Stimulated activated CD4-positive, alpha-beta T cell treated with anti-CD3 and anti-CD28 coated beads, TNF-alpha, amount 100 ng/mL, for 1 hour (primary cell): ENCODE results near the gene RNF4.
"Not testable (repeated sequence)": the region's sequence is repeated elsewhere in the genome, so short reads cannot be mapped to it uniquely, and the experiment has no call there.

Experiments used
- DNase-seq, 3 donors: peaks; one replicate each; pipeline ENCODE4 v3.0.0-alpha.2; 2020; ENCODE audit warnings: low read depth in 3 of 3, low spot score in 1 of 3

RNF4 gene

DNA sequence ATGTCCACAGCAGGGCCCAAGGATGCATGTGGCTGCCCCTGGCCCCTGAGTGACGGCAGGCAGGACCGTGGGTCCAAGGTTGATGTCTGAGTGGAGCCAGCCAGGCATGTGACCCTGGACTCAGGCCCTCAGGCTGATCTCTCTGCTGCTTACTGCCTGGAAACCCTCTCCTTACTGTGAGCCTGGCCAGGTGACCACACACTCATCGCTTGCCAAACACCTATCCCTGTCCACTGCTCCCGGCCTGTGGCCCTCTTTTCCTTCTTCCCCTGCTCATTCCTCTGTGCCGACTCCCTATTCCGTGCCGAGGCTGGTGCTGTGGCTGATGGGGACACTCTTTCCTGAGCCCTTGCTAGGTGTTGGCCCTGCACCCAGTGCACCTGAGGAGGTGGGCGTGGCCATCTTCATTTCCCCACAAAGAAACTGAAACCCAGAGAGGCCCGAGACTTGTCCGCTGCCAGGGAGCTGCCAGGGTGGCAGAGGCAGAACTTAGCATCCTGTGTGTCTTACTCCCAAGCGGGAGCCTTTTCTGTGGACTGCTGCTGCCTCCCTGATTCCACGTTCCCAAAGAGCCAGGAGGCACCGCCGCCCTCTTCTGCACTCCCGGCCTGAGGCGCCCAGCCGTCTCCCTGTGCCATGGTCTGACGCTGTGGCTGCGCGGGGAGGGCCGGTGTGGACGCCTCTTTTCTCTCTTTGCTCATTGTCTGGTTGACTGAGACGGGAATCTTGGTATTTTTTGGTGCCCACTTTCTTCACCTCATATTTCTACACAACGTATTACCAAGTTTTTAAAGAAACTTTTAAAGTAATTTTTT is 11.2 kb upstream of the RNF4 start:
- DNase-seq = no peak

DNA sequence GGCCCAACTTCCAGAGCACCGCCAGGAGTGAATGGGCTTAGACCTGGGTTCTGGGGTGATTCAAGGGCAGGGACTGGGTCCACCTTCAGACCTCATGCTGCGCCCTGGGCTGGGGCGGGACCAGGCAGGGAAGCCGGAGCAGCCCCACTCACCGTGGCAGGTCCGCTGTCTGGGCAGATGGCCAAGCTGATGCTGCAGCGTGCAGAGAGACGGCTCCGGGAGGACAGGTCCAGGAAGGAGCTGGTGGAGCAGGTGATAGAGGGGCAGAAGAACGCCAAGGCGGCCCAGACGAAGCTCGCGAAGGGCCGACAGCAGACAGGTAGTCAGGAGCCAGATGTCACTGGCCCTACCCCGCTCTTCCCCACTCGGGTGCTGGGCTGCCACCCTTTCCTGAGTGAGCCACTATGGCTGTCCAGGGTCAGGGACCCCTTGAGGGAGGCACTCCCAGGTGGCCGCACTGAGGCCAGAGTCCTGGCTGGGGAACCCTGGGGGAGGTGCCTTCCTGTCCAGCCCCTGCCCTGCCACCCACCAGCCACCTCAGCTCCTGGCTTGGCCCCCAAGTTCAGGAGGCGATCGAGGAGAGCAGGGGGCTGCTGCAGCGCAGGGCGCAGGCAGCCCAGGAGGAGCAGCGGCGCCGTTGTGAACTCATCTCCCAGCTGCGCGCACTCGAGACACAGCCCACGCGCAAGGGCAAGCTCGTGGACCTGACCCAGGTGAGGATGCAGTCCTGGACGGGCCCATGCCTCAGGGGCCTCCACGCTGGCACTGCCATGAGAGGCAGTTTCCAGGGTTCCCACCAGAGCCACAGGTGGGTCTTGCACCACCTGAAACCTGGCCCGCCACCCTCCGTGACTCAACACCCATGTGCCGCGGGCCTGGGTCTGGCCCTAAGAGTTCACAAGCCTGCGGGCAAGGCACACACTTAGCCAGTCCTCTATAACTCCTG is 10.1 kb upstream of the RNF4 start:
- no peak for DNase-seq

DNA sequence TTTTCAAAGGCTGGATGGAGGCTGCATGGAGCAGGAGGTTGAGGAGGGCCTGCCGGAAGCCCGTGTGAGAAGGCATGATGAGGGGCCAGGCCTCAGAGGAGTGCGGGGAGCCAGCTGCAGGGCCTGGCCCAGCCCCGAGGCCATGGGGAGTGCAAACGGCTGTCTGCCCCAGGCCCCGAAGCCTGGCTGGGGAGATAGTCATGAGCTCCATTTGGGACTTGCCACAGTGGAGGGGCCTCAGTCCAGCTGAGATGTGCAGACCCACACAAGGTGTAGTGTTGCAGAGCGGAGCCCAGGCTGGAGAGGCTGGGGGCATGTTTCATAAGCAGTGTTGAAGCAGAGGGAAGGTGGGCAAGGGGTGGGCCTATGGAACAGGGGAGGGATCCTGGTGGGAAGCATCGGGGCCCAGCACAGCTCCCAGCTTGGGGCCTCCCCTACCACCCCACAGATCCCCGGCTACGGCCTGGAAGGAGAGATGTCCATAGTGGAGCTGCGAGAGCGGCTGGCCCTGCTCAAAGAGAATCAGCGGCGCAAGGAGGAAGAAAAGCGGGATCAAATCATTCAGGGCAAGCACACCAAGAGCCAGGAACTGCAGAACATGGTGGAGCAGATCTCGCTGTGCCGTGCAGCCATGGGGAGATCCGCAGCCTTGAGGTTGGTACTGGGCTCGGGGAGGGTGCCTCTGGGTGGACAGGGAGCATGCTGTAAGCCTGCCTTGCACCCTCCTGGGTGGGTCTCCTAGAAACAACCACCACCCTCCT is 9.1 kb upstream of the RNF4 start:
- no peak for DNase-seq

DNA sequence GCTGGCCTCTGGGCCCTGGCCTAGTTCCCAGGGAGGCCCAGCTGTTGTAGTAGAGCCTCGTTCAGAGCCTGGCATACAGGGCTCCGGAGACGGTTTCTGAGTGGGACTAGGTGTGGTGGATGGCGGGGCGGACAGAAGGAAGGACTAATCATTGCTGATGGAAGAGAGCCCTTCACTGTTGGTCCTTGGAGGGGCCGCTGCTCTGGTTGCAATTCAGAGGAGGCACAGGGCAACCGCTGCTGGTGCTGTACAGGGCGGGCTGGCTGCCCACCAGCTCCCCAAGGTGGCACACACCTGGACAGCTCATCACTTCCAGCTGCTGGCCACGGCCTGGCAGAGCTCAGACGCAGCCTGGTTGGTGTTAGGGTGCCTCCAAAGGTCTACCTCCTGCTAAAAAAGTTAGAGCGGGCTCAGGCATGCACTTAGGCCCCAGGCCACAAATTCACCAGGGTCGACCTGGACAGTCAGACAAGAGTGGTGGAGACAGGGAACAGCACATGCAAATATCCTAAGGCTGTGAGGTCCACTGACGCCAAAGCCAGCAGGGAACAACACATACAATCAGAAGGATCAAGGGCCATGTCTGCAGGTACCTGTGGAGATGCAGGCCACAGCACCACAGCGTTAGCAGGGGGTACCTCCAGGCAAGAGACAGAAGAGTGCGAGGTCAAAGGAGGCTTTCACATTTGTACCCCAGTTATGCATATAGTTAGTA is 7.5 kb upstream of the RNF4 start:
- no peak for DNase-seq

DNA sequence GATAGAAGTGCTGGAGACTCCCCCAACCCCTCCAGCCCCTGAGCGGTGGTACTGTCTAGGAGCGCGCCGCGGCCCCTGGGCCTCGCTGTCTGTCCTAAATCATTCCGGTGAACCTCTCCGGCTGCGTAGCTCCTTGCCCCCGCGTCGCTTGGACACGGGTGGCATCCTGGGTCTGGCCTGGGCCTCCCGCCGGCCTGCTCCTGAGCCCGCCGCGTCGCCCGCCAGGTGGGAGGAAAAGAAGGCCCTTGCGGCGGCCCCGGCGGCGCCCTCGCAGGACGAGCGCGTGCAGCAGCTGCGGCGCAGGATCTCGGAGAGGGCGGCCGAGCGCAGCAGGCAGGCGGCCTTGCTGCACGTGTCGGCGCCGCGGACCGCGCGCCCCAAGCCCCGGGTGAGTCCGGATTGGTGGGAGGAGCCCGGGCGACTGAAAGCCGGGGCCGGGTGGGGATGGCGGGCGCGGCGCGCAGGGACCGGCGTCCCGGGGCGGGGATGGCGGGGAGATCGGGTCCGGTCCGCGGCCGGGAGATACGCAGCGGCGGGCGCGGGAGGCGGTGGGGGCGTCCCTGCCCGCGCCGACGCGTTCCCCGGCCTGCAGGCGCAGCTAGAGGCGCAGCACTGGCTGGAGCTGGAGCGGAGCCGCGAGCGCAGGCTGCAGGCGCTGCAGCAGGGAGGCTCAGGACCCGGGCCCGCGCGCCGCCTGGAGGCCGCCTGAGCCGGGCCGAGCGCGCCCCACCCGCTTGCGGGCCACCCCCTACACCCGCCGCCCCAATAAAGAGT is 6.5 kb upstream of the RNF4 start:
- DNase-seq = peak in 2 of 3 donors; percentile 39 to 51

DNA sequence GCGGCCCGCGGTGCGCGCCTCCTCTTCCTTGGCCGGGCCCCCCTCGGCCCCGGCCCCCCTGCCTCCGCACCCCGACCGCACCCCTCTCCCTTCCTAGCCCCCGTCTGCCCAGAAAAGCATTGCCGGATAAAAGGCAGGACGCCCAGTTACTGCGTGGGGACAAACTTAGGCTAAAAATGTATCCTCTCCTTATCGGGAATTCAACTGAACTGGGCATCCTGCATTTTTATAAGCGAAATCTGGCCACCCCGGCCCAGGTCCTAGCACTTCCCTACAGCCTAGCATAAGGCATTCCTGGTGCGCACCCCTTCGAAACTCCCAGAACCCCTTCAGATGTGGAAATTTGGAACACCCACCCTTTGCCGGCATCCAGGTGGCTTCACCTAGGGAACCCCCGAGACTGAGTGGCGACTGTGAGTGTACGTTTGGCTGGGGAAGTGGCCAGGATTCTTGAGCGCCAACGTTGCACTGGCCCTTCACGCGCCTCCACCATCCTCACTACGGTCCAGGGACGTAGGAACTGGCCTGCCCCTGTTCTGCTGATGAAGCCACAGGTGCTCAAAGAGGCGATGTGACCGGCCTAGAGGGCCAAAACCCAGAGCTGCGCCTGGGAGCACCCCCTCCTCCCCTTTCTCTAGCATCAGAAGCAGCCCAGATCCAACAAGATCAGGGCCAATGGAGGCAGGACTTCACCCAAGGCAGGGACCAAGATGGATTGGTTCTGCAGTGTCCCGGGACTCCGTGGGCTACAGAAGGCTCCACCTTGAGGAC is 5.7 kb upstream of the RNF4 start:
- no peak for DNase-seq

DNA sequence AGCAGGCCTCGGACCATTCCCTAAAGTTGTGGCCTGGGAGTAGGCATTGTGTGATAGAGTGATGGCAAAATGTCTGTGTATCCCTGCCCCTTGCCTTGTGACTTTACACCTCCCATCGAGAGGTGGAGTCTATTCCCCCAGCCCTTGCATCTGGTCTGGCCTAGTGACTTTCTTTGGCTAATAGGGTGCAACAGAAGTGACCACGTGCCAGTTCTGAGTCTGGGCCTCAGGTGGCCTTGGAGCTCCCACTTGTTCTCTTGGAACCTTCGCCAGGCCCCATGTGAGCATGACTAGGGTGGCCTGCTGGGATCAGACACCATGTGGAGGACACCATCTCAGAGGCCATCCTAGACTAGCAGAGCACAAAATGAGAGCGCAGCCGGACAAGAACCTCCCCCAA is 3.9 kb upstream of the RNF4 start:
- no peak for DNase-seq

DNA sequence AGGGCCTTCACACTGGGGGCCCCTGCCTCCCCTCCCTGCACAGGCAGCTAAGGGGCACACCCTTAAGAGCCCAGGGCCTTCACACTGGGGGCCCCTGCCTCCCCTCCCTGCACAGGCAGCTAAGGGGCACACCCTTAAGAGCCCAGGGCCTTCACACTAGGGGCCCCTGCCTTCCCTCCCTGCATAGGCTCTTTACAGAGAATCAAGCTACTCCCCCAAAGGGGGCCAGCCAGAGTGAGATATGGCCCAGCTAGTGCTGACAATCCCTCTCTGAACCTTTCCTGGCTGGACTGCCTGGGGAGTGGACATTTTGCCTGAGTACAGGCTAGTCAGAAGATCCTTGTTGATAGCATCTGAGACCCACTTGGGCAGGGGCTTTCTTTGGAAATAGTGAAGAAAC is 3.4 kb upstream of the RNF4 start:
- not testable (repeated sequence) for DNase-seq

DNA sequence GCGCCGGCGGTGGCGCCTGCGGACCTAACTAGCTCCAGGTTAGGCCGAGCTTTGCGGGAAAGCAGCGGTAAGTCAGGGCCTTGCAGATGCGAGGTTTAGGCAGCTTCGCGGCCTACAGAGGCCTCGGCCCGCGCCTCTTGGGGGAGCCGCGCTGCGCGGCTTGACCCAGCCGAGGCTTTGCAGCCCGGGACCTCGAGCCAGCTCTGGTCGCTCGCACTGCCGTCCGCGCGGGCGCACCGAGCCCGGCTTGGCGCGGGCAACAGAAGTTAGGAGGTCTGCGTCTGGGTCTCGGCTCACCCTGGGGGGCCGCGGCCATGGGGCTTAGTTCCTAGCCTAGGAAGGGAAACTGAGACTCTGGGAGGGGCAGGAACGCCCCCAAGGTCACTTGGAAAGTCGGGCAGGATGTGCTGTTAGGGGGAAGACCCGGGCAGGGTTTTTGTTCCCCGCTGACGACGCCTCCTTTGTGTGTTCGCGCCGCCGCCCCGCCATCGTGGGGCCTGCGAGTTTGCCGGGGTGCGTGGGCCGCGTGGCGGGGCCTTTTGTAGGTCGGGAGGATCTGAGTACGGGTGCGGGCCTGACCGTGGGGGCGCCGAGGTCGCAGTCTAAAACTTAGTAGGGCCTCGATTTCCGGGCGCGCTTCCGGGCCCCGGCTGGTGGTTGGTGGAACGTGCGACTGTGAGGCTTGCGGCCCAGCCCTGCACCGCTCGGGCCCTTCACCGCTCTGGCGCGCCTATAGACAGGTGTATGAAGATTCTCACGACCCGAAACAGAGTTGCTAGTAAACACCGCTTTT is 482 bp downstream of the RNF4 start:
- DNase-seq = peak; percentile 28 to 57 (median 31)

DNA sequence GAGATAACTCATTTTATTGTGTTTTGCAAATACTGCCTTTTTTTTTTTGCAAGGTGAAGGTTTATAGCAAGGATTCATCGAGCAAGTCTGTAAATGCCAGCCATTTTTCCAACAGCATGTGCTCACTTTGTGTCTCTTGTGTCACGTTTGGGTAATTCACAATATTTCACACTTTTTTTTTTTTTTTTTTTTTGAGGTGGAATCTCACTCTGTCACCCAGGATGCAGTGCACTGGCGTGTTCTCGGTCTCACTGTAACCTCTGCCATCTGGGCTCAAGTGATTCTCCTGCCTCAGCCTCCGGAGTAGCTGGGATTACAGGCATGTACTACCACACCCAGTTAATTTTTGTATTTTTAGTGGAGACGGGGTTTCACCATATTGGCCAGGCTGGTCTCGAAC is 1.9 kb downstream of the RNF4 start:
- DNase-seq = no peak

DNA sequence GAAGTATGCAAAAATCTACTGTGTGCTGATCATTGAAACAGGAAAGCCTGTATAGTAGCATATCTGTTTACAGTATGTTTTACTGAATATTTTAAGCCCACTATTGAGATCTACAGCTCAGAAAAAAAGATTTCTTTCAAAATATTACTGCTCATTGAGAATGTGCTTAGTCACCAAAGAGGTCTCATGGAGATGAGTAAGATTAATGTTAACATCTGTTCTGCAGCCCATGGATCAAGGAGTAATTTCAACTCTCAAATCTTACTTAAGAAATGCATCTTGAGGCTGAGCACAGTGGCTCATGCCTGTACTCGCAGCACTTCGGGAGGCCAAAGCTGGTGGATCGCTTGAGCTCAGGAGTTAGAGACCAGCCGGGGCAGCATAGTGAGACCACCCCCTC is 3.3 kb downstream of the RNF4 start:
- DNase-seq = no peak

DNA sequence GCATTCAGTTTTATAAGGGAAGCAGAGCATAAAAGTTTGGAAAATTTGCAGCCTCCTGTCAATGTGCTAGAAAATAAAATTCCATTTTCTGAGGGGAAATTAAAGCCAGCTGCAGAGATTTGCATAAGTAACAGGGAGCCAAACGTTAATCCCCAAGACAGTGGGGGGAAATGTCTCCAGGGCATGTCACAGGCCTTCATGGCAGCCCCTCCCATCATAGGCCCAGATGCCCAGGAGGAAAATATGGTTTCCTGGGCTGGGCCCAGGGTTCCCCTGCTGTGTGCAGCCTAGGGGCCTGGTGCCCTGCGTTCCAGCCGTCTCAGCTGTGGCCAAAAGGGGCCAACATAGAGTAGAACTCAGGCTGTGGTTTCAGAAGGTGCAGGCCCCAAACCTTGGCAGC is 9.3 kb downstream of the RNF4 start:
- DNase-seq = no peak

DNA sequence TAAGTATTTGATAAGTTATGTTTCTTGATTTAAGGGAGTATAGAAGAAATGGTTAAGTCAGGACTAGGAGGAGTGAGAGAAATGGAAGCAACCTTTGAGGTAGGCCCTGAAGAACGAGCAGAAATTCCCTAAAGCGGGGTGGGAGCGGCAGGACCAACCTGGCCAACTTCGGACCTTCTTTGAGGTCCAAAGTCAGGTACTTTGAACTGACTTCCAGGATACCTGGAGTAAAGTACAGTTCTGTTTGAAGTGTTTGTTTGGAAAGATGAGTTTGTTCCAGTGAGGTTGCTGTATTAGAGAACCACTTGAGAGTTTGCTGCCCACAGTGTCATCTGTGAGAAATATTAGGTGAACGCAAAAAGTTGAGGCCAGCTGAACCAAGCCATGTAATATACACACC is 11.7 kb downstream of the RNF4 start:
- DNase-seq = no peak

DNA sequence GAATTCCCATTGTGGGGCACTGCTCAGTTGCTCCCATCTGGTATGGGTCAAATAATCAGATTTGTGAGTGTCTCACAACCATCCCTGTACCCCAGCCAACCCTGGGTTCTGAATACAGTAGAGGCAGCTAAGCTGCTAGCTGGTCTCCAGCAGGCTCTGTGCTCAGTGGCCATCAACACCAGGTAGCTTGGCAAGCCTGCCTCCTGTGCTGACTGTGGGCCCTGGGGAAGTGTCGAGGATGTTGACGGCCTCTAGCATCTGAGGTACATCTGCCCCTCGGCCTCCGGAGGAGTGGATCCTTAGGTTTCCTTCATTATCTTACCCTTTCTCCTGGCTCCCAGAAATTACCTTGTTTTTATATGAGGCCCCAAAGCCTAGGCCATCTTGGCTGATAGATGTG is 13.3 kb downstream of the RNF4 start:
- no peak for DNase-seq

DNA sequence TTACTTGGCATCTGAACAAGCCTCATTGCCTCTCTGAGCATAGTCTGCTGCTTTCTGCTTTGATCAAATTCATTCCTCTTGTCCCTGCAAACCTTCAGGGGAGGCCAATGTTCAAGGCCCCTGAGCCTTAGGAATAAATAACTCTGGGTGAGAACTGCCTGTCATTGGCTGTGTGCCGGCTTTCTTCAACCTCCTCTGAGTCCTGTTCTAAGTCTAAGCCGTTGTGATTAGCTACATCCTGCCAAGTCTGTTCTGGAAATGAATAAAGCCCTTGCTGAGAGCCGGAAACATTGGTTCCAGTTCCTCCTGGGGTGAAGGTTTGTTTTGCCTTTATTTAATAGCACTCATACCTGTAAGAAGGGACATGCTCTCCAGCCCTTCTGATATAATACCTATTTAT is 13.8 kb downstream of the RNF4 start:
- DNase-seq = no peak

DNA sequence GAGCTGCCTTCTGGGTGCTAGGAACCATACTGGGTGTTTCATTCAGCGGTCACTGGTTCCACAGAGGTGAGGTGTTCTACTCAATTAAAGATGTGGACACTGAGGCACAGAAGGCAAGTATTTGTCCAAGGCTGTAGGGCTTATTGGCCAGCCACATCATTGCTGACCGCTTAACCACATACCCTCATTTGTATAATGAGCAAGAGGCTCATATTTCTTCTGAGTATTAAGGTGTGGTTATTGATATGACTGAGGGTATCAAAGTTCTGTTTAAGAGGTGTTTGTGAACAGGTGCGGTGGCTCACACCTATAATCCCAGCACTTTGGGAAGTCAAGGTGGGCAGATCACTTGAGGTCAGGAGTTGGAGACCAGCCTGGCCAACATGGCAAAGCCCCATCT is 14.3 kb downstream of the RNF4 start:
- DNase-seq = no peak

DNA sequence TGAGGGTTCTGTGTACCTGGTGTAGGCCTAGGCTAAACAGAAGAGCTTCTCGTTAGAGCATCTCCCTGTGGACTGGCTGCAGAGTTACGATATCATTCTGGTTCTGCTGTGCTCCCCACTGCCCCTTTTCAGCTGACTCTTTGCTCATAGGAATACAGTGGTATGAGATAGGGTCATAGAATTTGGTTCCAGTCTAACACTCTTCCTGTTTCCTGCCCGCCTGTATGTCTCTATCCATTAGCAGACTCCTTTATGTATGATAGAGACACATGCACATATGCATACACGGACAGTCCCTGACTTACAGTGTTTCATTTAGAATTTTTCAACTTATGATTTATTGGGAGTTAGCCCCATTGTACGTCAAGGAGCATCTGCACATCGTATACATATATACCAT is 15.3 kb downstream of the RNF4 start:
- no peak for DNase-seq

DNA sequence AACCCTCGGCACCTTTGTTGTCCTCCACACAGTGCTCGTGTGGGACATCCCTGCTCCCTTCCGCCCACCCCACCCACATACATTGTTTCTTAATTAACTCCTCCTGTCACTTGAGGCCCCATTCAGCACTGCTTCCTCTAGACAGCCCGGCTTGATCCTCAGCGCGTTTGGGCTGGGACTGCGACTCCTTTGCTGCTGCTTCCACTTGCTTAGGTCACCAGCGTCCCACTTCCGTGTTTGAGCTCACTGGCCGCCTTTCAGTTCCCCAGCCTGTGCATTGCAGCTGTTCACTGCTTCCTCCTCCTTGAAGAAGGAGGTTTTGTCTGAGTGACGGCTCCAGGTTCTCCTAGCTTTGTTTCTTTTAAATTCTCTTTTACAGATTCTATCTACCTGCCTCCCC is 16.1 kb downstream of the RNF4 start:
- DNase-seq = peak; percentile 12 to 26 (median 13)

DNA sequence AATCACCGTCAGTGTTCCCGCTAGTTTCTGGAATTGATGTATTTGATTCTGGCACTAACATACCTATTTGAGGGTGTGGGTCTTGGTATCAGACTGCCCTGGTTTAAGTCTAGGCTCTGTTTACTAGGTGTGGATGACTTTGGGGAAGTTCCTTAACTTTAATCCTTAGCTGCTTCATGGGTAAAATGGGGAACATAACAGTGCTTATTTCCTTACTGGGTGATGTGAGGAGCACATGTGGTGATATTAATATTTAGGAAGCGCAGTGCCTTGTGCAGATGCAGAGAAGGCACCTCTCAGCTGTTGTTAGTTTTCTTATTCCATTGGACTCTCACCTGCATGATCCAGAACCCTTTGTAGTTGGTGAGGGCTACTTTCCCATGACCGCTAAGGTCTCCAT is 17.1 kb downstream of the RNF4 start:
- DNase-seq = no peak
